ENCODE measurements around the gene MALSU1.
A peak's percentile ranks its signal among the peaks of the same experiment; 100 is the strongest.
"Not testable (repeated sequence)": the region's sequence is repeated elsewhere in the genome, so short reads cannot be mapped to it uniquely, and the experiment has no call there.

The MALSU1 gene

GRCh38 chr7:23287612-23288011, 11.5 kb upstream of the MALSU1 start:
- DNase-seq = peak; percentile 62 to 65

- DNase-seq = no peak
These were observed 8.1 kb upstream of the MALSU1 start for GRCh38 chr7:23290993-23291392.

- no peak for DNase-seq
These were observed 7.1 kb upstream of the MALSU1 start for GRCh38 chr7:23291957-23292560.

DNA sequence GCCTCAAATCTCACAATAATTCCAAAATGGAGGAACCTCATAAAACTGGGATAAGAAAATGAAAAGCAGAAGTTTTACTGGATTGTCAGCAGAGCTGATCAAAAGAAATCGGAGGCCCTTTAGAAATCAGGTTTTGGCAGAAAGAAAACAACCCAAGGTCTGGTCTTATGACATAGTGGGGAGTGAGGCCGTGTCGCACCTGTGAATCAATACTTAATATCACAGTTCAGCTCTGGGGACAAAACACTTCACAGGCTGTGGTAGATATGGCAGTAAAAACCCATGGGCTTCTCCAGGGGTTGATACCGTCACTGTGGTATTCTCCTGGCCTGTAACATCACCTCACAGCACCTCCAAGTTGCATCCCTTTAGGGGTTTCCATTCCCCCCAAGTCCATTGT, 6.5 kb upstream of the MALSU1 start:
- no peak for DNase-seq

GRCh38 chr7:23293500-23294073, 5.6 kb upstream of the MALSU1 start:
- DNase-seq = no peak

GRCh38 chr7:23294549-23295400, 4.4 kb upstream of the MALSU1 start:
- peak; percentile 90 to 94 for DNase-seq

DNA sequence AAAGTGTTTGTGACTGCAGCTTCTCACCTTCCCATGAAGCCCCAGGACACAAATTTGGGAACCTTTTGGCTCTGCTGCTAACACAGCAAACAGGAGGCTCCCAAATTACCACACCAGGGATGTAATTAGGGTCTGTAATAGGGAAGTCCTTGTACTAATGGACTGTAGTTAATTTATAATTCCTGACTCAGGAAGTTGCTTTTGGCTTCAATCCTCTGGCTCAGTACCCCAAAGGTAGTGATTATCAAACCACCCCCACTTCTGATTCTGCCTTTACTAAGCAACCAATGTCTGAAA, 3.8 kb upstream of the MALSU1 start:
- DNase-seq = no peak

DNA sequence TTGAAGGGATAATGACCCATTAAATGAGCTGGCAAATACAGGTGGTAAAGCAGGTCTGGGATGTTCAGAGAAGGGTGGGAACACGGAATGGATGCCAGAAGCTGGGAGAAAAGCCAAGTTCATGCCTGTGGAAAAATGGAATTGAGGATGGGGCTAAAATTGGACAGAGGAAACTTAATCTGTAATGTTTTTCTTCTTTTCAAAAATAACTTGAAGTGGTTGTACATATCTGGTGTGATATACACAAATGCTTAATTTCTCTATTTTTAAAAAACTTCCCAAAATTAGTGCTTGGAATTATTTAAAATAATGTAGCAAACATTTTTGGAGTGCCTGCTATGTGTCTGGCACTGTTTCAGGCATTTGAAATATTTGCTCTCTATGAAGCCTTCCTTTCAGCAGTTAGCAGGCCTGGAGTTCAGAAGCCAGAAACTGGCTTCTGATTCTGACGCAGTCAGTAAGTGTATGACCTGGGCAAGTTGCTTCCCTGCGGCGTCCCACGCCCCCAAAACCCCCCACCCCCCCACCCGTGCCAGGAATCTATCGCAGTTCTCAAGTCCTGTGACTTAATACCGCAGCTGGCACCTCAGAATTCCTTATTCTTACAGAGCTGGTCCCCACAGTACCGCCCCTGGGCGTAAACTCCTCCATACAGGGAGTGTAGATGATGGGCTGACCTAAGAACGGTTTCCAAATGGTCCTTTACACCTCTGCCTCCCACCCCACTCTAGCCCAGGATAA, 828 bp upstream of the MALSU1 start:
- DNase-seq = no peak

- DNase-seq = no peak
These were observed 696 bp downstream of the MALSU1 start for GRCh38 chr7:23299770-23300300.

DNA sequence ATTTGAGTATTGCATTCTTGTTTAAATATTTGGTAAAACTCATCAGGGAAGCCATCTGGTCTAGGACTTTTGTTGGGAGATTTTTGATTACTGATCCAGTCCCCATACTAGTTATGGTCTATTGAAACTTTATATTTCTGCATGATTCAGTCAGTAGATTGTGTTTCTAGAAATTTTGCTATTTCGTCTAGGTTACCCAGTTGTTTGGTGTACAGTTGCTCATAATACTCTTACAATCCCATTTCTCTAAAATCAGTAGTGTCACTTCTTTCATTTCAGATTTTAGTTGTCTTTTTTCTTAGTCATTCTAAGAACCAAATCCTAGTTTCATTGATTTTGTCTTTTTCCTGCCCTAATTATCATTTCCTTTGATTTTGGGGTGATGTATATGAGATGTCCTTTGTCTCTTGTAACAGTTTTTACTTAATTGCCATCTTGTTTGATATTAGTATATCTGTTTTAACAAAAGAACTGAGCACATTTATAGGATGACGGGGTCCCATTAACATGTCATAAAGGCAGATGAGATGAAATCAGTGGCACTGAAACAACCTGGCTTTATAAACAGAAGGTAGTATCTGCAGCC, 7.9 kb downstream of the MALSU1 start:
- DNase-seq = no peak

- no peak for DNase-seq
These were observed 9.6 kb downstream of the MALSU1 start for GRCh38 chr7:23308754-23309153.

DNA sequence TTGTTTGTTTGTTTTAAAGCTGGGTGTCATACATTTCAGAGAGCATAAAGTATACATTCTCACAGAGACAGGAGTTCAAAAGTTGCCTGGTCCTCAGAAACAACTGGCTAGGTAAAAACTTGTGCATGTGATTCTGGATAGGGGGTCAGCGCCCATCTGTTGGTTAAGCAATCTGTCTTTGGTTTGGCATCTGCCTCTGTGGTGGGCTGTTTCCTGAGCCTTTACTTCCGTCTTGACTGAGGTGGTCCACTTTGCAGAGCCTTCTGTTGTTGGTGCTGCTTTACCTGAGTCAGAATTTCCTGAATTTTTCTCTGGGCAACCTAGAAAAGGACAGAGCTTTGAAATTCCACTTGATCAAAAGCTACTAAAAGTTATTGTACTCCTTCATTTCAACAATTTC, 13.0 kb downstream of the MALSU1 start:
- not testable (repeated sequence) for DNase-seq

DNA sequence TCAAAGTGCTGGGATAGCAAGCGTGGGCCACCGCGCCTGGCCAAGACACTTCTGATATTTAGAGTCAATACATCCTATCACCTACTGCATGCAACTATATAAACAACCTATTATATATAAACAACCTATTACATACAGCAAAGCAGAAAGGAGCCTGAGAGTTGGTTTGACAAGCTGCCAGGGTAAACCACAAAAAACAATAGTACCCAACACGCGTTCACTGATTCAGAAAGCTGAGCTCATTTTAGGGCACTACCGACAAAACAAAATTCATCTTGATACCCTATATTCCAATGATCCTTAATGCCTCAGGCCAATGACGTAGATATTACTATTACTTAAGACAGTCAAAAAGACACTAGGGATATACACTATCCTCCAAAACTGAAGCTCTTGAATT, 16.2 kb downstream of the MALSU1 start:
- DNase-seq = no peak

- DNase-seq = no peak
These were observed 32.0 kb downstream of the MALSU1 start for GRCh38 chr7:23331132-23331531.

DNA sequence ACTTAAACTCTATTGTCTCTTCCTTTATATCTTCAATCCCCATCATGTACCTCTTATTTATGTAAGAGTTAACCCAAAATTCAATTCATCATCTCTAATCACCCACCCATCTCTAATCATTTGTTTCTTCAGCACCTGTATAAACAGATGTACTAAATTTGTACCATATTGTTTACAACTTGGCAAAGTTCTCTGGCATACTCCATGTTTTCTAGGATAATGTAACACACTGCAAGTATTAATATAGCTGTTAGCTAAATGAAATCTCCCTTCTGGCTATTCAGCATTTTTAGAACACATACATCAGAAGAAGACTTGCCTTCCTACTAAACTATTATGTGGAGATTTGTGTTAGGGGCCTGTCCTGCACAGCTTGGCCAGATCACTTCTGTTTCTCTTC, 33.1 kb downstream of the MALSU1 start:
- DNase-seq = no peak

GRCh38 chr7:23332910-23333612, 33.9 kb downstream of the MALSU1 start:
- DNase-seq = no peak

DNA sequence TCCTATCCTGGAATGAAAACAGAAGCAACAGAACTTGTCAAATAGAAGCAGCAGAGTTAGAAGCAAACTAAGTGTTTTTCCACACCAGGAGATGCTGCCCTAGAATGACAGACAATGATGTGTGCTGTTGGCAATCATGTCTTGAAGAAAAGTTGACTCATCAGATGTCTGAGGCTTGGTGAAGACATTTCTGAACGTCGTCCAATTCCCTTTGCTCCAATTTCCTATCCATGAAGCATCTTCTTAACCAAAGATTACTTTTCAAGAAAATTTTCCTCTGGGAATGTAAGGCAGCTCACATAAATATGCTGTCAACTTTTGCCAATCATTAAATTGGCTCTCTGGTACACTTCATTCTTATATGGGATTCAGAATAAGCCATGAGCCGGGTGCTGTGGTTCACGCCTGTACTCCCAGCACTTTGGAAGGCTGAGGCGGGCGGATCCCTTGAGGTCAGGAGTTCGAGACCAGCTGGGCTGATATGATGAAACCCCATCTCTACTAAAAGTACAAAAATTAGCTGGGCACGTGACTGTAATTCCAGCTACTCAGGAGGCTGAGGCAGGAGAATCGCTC, 34.6 kb downstream of the MALSU1 start:
- no peak for DNase-seq

GRCh38 chr7:23334482-23335056, 35.4 kb downstream of the MALSU1 start:
- DNase-seq = no peak

GRCh38 chr7:23335136-23335535, 36.0 kb downstream of the MALSU1 start:
- no peak for DNase-seq

GRCh38 chr7:23335621-23336020, 36.5 kb downstream of the MALSU1 start:
- DNase-seq = no peak

GRCh38 chr7:23336086-23336485, 36.9 kb downstream of the MALSU1 start:
- no peak for DNase-seq
